Trophoblast cell (in vitro differentiated cells and primary cell): Measurements from ENCODE around the gene TM7SF2.

ENCODE experiments used
- DNase-seq, 2 donors: peaks; one replicate each; pipeline ENCODE4 v3.0.0-alpha.2; 2016
- H2AFZ ChIP-seq: 2 replicates; pipeline ENCODE4 v1.6.1; 2013; ENCODE audit warnings: low read length, moderate library complexity, mild to moderate bottlenecking; ENCODE audit not compliant: insufficient read depth, poor library complexity
- H2AK5ac ChIP-seq: 2 replicates; pipeline ENCODE4 v1.6.1; 2013; ENCODE audit warnings: mild to moderate bottlenecking, low read length
- H2BK120ac ChIP-seq: 2 replicates; pipeline ENCODE4 v1.6.1; 2013; ENCODE audit warnings: low read length, mild to moderate bottlenecking, moderate library complexity; ENCODE audit not compliant: insufficient read depth, poor library complexity
- H2BK12ac ChIP-seq: 2 replicates; pipeline ENCODE4 v1.6.1; 2013; ENCODE audit warnings: mild to moderate bottlenecking, low read length, moderate library complexity
- H2BK5ac ChIP-seq: 2 replicates; pipeline ENCODE4 v1.6.1; 2013; ENCODE audit warnings: low read length, low read depth, moderate library complexity, mild to moderate bottlenecking; ENCODE audit not compliant: poor library complexity
- H3K14ac ChIP-seq: 2 replicates; pipeline ENCODE4 v1.6.1; 2013; ENCODE audit warnings: mild to moderate bottlenecking, low read length
- H3K18ac ChIP-seq: 2 replicates; pipeline ENCODE4 v1.6.1; 2013; ENCODE audit warnings: mild to moderate bottlenecking, low read length
- H3K23ac ChIP-seq: 2 replicates; pipeline ENCODE4 v1.6.1; 2013; ENCODE audit warnings: low read length
- H3K27ac ChIP-seq: 2 replicates; pipeline ENCODE4 v1.5.1; 2013; ENCODE audit warnings: low read depth, mild to moderate bottlenecking, inconsistent platforms, low read length, moderate library complexity
- H3K27me3 ChIP-seq: 2 replicates; pipeline ENCODE4 v1.6.1; 2013; ENCODE audit warnings: inconsistent platforms, mild to moderate bottlenecking, low read length, moderate library complexity; ENCODE audit not compliant: insufficient read depth
- H3K36me3 ChIP-seq, 2 experiments: 1 replicate in 1 of 2; 2 replicates in 1 of 2; pipeline ENCODE4 v1.6.1; 2013; ENCODE audit warnings: low read length in 2 of 2, mild to moderate bottlenecking in 2 of 2, moderate library complexity in 1 of 2; ENCODE audit not compliant: insufficient read depth in 2 of 2, control insufficient read depth in 1 of 2
- H3K4ac ChIP-seq: 2 replicates; pipeline ENCODE4 v1.6.1; 2013; ENCODE audit warnings: low read depth, mild to moderate bottlenecking, low read length, moderate library complexity
- H3K4me1 ChIP-seq, 2 experiments: 1 replicate in 1 of 2; 2 replicates in 1 of 2; pipeline ENCODE4 v1.6.1; 2013; ENCODE audit warnings: low read length in 2 of 2, mild to moderate bottlenecking in 2 of 2, moderate library complexity in 1 of 2; ENCODE audit not compliant: insufficient read depth in 2 of 2, control insufficient read depth in 1 of 2
- H3K4me2 ChIP-seq: 2 replicates; pipeline ENCODE4 v1.6.1; 2013; ENCODE audit warnings: inconsistent platforms, mild to moderate bottlenecking, low read length, moderate library complexity
- H3K4me3 ChIP-seq: 2 replicates; pipeline ENCODE4 v1.5.1; 2013; ENCODE audit warnings: mild to moderate bottlenecking, low read depth, low read length, inconsistent platforms
- H3K79me1 ChIP-seq: one replicate; pipeline ENCODE4 v1.6.1; 2013; ENCODE audit warnings: low read length
- H3K79me2 ChIP-seq: 2 replicates; pipeline ENCODE4 v1.6.1; 2013; ENCODE audit warnings: low read length, mild to moderate bottlenecking; ENCODE audit not compliant: control insufficient read depth, insufficient read depth, poor library complexity
- H3K9ac ChIP-seq: 2 replicates; pipeline ENCODE4 v1.6.1; 2013; ENCODE audit warnings: mild to moderate bottlenecking, low read length
- H3K9me3 ChIP-seq: 2 replicates; pipeline ENCODE4 v1.6.1; 2013; ENCODE audit warnings: low read depth, mild to moderate bottlenecking, control low read depth, inconsistent platforms, low read length; ENCODE audit not compliant: insufficient read depth
- H4K12ac ChIP-seq: 2 replicates; pipeline ENCODE4 v1.6.1; 2013; ENCODE audit warnings: low read depth, mild to moderate bottlenecking, low read length, moderate library complexity
- H4K8ac ChIP-seq: 2 replicates; pipeline ENCODE4 v1.6.1; 2013; ENCODE audit warnings: low read depth, mild to moderate bottlenecking, low read length, moderate library complexity
- H4K91ac ChIP-seq: one replicate; pipeline ENCODE4 v1.6.1; 2013; ENCODE audit warnings: low read depth, mild to moderate bottlenecking, low read length, moderate library complexity
- WGBS: extraction: QIAGEN DNeasy Blood & Tissue Kit; methylation state at CpG from one replicate; pipeline ENCODE4 v1.1.7; 2013; ENCODE audit warnings: missing lambda C conversion rate; ENCODE audit not compliant: insufficient read length, insufficient coverage; ENCODE audit errors: extremely low coverage; 5-methylcytosine and 5-hydroxymethylcytosine counted together

The TM7SF2 gene

DNA sequence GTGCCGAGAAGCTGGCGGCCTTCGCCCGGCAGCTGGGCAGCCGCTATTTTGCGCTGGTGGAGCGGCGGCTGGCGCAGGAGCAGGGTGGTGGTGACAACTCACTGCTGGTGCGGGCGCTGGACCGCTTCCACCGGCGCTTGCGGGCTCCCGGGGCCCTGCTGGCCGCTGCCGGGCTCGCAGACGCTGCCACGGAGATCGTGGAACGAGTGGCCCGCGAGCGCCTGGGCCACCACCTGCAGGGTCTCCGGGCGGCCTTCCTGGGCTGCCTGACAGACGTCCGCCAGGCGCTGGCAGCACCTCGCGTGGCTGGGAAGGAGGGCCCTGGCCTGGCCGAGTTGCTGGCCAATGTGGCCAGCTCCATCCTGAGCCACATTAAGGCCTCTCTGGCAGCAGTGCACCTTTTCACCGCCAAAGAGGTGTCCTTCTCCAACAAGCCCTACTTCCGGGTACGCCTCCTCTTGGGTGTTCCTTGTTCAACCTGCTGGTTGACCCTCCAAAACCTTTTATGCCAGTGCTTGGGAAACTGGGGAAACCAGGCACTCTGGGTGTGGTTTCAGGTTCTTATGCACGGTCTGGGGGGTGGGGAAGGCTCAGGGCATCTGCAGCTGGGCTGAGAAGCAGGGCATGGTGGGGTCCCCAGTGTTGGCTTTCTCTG lies 3.1 kb upstream of the TM7SF2 start:
- Histone ChIP-seq H2AK5ac (no peak overlapping the region), H3K14ac (no peak overlapping the region), H3K79me2 (peaks cover 8% of the 10 kb centered on the region), H3K27me3 (no peaks in the 10 kb centered on the region), H3K4ac (no peak overlapping the region), H3K4me2 (no peak overlapping the region), H3K18ac (no peak overlapping the region), H3K36me3 (peaks cover 27 to 32% of the 10 kb centered on the region in 2 experiments), H4K8ac (no peak overlapping the region), H2BK120ac (no peak overlapping the region), H3K4me3 (no peak overlapping the region), H4K12ac (no peak overlapping the region), H3K4me1 (peaks cover 9 to 12% of the 10 kb centered on the region in 2 experiments), H4K91ac (no peak overlapping the region), H2BK12ac (no peak overlapping the region), H2BK5ac (no peak overlapping the region), H3K9me3 (no peaks in the 10 kb centered on the region), H3K23ac (no peak overlapping the region), H3K79me1 (peaks cover 12% of the 10 kb centered on the region), H2AFZ (no peak overlapping the region), H3K9ac (no peak overlapping the region), H3K27ac (no peak overlapping the region)
- WGBS = no CpG with 5 or more reads among the region's 38 CpGs
- DNase-seq = no peak

DNA sequence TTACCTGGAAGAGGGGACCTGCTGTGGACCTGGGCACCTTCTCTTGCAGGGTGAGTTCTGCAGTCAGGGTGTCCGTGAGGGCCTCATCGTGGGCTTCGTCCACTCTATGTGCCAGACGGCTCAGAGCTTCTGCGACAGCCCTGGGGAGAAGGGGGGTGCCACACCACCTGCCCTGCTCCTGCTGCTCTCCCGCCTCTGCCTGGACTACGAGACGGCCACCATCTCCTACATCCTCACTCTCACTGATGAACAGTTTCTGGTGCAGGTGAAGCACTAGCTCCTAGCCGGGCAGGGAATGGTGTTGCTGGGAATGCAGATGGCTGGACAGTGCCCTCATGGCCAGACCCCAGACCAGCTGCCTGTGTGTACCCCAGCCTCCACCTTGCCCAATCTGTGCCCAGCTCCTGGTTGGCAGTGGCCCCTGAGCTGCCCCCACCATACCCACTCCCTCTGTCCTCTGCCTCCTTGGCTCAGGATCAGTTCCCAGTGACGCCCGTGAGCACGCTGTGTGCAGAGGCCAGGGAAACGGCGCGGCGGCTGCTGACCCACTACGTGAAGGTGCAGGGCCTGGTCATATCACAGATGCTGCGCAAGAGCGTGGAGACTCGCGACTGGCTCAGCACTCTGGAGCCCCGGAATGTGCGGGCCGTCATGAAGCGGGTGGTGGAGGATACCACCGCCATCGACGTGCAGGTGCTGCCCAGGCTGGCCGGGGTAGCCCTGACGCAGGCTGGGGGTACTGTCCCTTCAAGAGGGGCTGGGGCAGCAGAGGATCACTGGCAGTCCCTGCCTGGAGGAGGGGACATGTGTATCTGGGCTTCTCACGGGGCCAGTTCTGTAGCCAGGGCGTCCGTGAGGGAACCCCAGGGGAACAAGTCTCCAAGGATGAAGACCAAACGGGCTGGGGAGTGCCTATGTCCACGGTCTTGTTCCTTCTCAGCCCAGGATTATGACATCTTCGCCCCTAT lies 2.2 kb upstream of the TM7SF2 start:
- Histone ChIP-seq H2BK12ac (no peak overlapping the region), H3K4me2 (no peak overlapping the region), H3K9ac (no peak overlapping the region), H3K18ac (no peak overlapping the region), H3K4me1 (peaks cover 9 to 12% of the 10 kb centered on the region in 2 experiments), H3K4me3 (no peak overlapping the region), H3K36me3 (peaks cover 27 to 32% of the 10 kb centered on the region in 2 experiments), H2AFZ (no peak overlapping the region), H3K23ac (no peak overlapping the region), H2AK5ac (no peak overlapping the region), H3K27ac (no peak overlapping the region), H2BK5ac (no peak overlapping the region), H3K79me2 (peaks cover 8% of the 10 kb centered on the region), H4K91ac (no peak overlapping the region), H3K79me1 (peaks cover 12% of the 10 kb centered on the region), H3K14ac (no peak overlapping the region), H4K8ac (no peak overlapping the region), H3K4ac (no peak overlapping the region), H3K27me3 (no peaks in the 10 kb centered on the region), H3K9me3 (no peaks in the 10 kb centered on the region), H4K12ac (no peak overlapping the region), H2BK120ac (no peak overlapping the region)
- WGBS = no CpG with 5 or more reads among the region's 36 CpGs
- DNase-seq = no peak

DNA sequence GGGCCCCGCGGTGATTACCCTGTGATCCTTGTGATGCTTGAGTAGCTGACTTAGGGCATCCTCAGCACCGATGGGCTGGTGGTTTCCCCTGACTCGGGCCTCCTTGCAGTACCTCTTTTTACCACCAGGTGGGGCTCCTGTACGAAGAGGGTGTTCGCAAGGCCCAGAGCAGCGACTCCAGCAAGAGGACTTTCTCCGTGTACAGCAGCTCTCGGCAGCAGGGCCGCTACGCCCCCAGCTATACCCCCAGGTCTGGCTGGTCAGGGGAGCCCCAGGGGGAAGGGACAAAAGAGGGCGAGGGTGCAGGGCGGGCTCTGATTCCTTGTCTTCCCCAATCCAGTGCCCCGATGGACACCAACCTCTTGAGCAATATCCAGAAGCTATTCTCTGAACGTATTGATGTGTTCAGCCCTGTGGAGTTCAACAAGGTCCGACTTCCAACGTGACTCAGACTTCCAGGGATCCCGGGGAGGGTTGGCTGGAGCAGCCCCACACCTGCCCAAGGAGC lies 1.3 kb upstream of the TM7SF2 start:
- WGBS = no CpG with 5 or more reads among the region's 18 CpGs
- no peak overlapping the region for H4K12ac ChIP-seq
- no peak overlapping the region for H4K8ac ChIP-seq
- H3K18ac ChIP-seq = no peak overlapping the region
- H2AFZ ChIP-seq = no peak overlapping the region
- H3K79me1 ChIP-seq = peaks cover 12% of the 10 kb centered on the region
- no peak overlapping the region for H2BK5ac ChIP-seq
- H3K4ac ChIP-seq = no peak overlapping the region
- H3K14ac ChIP-seq = no peak overlapping the region
- no peak overlapping the region for H3K9ac ChIP-seq
- H3K9me3 ChIP-seq = no peaks in the 10 kb centered on the region
- H3K79me2 ChIP-seq = peaks cover 8% of the 10 kb centered on the region
- H4K91ac ChIP-seq = no peak overlapping the region
- peak; percentile 80 to 93 for DNase-seq
- H3K23ac ChIP-seq = no peak overlapping the region
- H3K4me2 ChIP-seq = no peak overlapping the region
- H2BK120ac ChIP-seq = no peak overlapping the region
- H3K4me3 ChIP-seq = no peak overlapping the region
- H3K27me3 ChIP-seq = no peaks in the 10 kb centered on the region
- peaks cover 9 to 12% of the 10 kb centered on the region in 2 experiments for H3K4me1 ChIP-seq
- H3K27ac ChIP-seq = no peak overlapping the region
- no peak overlapping the region for H2AK5ac ChIP-seq
- peaks cover 34 to 40% of the 10 kb centered on the region in 2 experiments for H3K36me3 ChIP-seq
- no peak overlapping the region for H2BK12ac ChIP-seq

DNA sequence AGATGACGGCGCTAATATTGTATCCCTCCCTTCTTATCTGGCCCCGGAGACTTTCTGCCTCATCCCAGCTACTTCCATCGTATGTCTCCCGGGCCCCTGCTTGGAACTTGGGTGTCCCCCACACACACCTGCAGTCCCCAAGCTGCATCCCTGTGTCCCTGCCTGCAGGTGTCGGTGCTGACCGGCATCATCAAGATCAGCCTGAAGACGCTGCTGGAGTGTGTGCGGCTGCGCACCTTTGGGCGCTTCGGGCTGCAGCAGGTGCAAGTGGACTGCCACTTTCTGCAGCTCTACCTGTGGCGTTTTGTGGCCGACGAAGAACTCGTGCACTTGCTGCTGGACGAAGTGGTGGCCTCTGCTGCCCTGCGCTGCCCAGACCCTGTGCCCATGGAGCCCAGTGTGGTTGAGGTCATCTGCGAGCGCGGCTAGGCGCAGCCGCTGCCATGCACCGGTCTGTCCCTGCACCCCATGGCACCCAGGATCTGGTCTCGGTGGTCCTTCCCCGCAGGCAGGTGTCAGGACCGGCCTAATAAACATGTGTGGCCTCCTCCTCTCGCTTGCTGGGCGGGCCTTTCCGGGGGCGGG lies 421 bp upstream of the TM7SF2 start:
- DNase-seq = no peak
- H2BK120ac ChIP-seq = no peak overlapping the region
- no peak overlapping the region for H2BK5ac ChIP-seq
- no peak overlapping the region for H3K23ac ChIP-seq
- H2BK12ac ChIP-seq = no peak overlapping the region
- H3K4ac ChIP-seq = no peak overlapping the region
- peaks cover 8% of the 10 kb centered on the region for H3K79me2 ChIP-seq
- peaks cover 10 to 14% of the 10 kb centered on the region in 2 experiments for H3K4me1 ChIP-seq
- no peak overlapping the region for H3K9ac ChIP-seq
- peak overlapping the region; percentile 3 for H3K4me3 ChIP-seq
- no peak overlapping the region for H2AK5ac ChIP-seq
- no peaks in the 10 kb centered on the region for H3K9me3 ChIP-seq
- no peak overlapping the region for H4K12ac ChIP-seq
- H3K4me2 ChIP-seq = peak overlapping the region; percentile 21
- no peak overlapping the region for H4K91ac ChIP-seq
- H3K36me3 ChIP-seq = peaks cover 43 to 46% of the 10 kb centered on the region in 2 experiments
- no peak overlapping the region for H3K27ac ChIP-seq
- peaks cover 12% of the 10 kb centered on the region for H3K79me1 ChIP-seq
- no peak overlapping the region for H3K18ac ChIP-seq
- no CpG with 5 or more reads among the region's 31 CpGs for WGBS
- no peak overlapping the region for H3K14ac ChIP-seq
- no peak overlapping the region for H4K8ac ChIP-seq
- H2AFZ ChIP-seq = no peak overlapping the region
- H3K27me3 ChIP-seq = no peaks in the 10 kb centered on the region
